HFFc6 (cell line): ENCODE measurements around the gene ALDH1A1. TPM values are rescaled to one million over a fixed set of nuclear protein-coding genes. Genes with fewer than 3 reads are reported as not detected.

Experiments used
- DNase-seq: peaks from one replicate; pipeline ENCODE4 v3.0.0-alpha.2; 2018
- H3K27ac Mint-ChIP-seq: 2 replicates; pipeline ENCODE4 v1.8.0; 2020; ENCODE audit warnings: mild to moderate bottlenecking, mixed read lengths
- H3K27me3 Mint-ChIP-seq: 2 replicates; pipeline ENCODE4 v1.8.0; 2021; ENCODE audit warnings: mild to moderate bottlenecking, moderate library complexity, mixed read lengths; ENCODE audit not compliant: insufficient read depth
- H3K36me3 Mint-ChIP-seq: 2 replicates; pipeline ENCODE4 v1.8.0; 2021; ENCODE audit warnings: low read depth, mixed read lengths
- H3K4me1 Mint-ChIP-seq: 2 replicates; pipeline ENCODE4 v1.8.0; 2020; ENCODE audit warnings: low read depth, mixed read lengths
- H3K4me3 Mint-ChIP-seq: 2 replicates; pipeline ENCODE4 v1.8.0; 2020; ENCODE audit warnings: mild to moderate bottlenecking, moderate library complexity, mixed read lengths
- H3K9me3 Mint-ChIP-seq: 2 replicates; pipeline ENCODE4 v1.8.0; 2020; ENCODE audit warnings: mild to moderate bottlenecking, mixed read lengths
- CTCF ChIP-seq: fragments of 200-600 bp; sonication (generic); IDR thresholded peaks from 2 replicates; pipeline ENCODE4 v1.5.0; 2021; ENCODE audit warnings: antibody characterized with exemption, mild to moderate bottlenecking
- total RNA-seq, 6 experiments: library from RNA; stranded (reverse); fragmentation: NEBNext Ultra II Directional; extraction: Animal tissue kit (Norgen Biotek cat#: 25700); gene quantifications; 2 replicates in 1 of 6; 3 replicates in 5 of 6; pipeline ENCODE4 v1.2.3, GENCODE V29; 2021

The ALDH1A1 gene
- total RNA-seq, 6 experiments from 2014 or later, result 166 to 720 (median 656) TPM

GRCh38 chr9:72982146-72982799 is 29.4 kb upstream of the ALDH1A1 start:
- TF ChIP-seq CTCF, result no peak
- DNase-seq, result peak; percentile 38
- H3K9me3 Mint-ChIP-seq, result no peaks in the 10 kb centered on the region
- H3K27ac Mint-ChIP-seq, result peak overlapping the region; percentile 88
- H3K36me3 Mint-ChIP-seq, result peaks cover 5% of the 10 kb centered on the region; the same call in 1 of the 2 replicates
- H3K27me3 Mint-ChIP-seq, result peaks cover 3% of the 10 kb centered on the region; the same call in 1 of the 2 replicates
- peak overlapping the region; percentile 59 for H3K4me3 Mint-ChIP-seq
- H3K4me1 Mint-ChIP-seq, result peaks cover 95% of the 10 kb centered on the region

GRCh38 chr9:72981433-72981832 is 28.6 kb upstream of the ALDH1A1 start:
- H3K27ac Mint-ChIP-seq, result peak overlapping the region; percentile 2; the same call in 1 of the 2 replicates
- peaks cover 5% of the 10 kb centered on the region; the same call in 1 of the 2 replicates for H3K36me3 Mint-ChIP-seq
- H3K4me1 Mint-ChIP-seq, result peaks cover 89% of the 10 kb centered on the region
- no peak for TF ChIP-seq CTCF
- H3K9me3 Mint-ChIP-seq, result no peaks in the 10 kb centered on the region
- H3K27me3 Mint-ChIP-seq, result peaks cover 3% of the 10 kb centered on the region; the same call in 1 of the 2 replicates
- no peak overlapping the region for H3K4me3 Mint-ChIP-seq
- DNase-seq, result no peak

- Mint-ChIP-seq H3K9me3 (no peaks in the 10 kb centered on the region), H3K36me3 (peaks cover 5% of the 10 kb centered on the region; the same call in 1 of the 2 replicates), H3K4me1 (peaks cover 82% of the 10 kb centered on the region), H3K27me3 (peaks cover 3% of the 10 kb centered on the region; the same call in 1 of the 2 replicates), H3K4me3 (no peak overlapping the region), H3K27ac (no peak overlapping the region)
- TF ChIP-seq CTCF, result no peak
- DNase-seq, result no peak
Measured at GRCh38 chr9:72980600-72981265, 27.9 kb upstream of the ALDH1A1 start.

GRCh38 chr9:72980183-72980582 is 27.3 kb upstream of the ALDH1A1 start:
- Mint-ChIP-seq H3K9me3 (no peaks in the 10 kb centered on the region), H3K27me3 (peaks cover 3% of the 10 kb centered on the region; the same call in 1 of the 2 replicates), H3K27ac (no peak overlapping the region), H3K4me3 (no peak overlapping the region), H3K36me3 (peaks cover 5% of the 10 kb centered on the region; the same call in 1 of the 2 replicates), H3K4me1 (peaks cover 76% of the 10 kb centered on the region)
- DNase-seq, result no peak
- TF ChIP-seq CTCF, result no peak

- Mint-ChIP-seq H3K4me1 (peaks cover 70% of the 10 kb centered on the region), H3K27me3 (peaks cover 3% of the 10 kb centered on the region; the same call in 1 of the 2 replicates), H3K36me3 (peaks cover 5% of the 10 kb centered on the region; the same call in 1 of the 2 replicates), H3K4me3 (no peak overlapping the region), H3K27ac (peak overlapping the region; percentile 57), H3K9me3 (no peaks in the 10 kb centered on the region)
- DNase-seq, result no peak
- TF ChIP-seq CTCF, result no peak
Measured at GRCh38 chr9:72979405-72980100, 26.7 kb upstream of the ALDH1A1 start.
